ENCODE measurements around the gene ATP6AP1. TPM values are rescaled to one million over a fixed set of nuclear protein-coding genes. Genes with fewer than 3 reads are reported as not detected.
A peak's percentile ranks its signal among the peaks of the same experiment; 100 is the strongest.

The ATP6AP1 gene
- polyA plus RNA-seq, 1 experiment, result 143 TPM

DNA sequence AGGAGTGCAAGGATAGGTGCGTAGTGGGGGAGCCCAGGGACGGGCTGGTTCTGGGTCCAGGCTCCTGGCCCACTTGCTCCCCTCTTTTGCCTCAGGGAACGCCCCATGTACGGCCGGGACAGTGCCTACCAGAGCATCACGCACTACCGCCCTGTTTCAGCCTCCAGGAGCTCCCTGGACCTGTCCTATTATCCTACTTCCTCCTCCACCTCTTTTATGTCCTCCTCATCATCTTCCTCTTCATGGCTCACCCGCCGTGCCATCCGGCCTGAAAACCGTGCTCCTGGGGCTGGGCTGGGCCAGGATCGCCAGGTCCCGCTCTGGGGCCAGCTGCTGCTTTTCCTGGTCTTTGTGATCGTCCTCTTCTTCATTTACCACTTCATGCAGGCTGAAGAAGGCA is 47.7 kb upstream of the ATP6AP1 start:
- H3K27me3 ChIP-seq (ENCODE audit: control insufficient read depth, insufficient read depth, low read length), result no peaks in the 10 kb centered on the region
- H3K36me3 ChIP-seq (ENCODE audit: control insufficient read depth, insufficient read depth, low read length), result peaks cover 6% of the 10 kb centered on the region; the same call in 1 of the 2 replicates
- peak overlapping the region; percentile 69 for H3K4me3 ChIP-seq (ENCODE audit: low read depth, low read length)
- TF ChIP-seq, protein P1, sequence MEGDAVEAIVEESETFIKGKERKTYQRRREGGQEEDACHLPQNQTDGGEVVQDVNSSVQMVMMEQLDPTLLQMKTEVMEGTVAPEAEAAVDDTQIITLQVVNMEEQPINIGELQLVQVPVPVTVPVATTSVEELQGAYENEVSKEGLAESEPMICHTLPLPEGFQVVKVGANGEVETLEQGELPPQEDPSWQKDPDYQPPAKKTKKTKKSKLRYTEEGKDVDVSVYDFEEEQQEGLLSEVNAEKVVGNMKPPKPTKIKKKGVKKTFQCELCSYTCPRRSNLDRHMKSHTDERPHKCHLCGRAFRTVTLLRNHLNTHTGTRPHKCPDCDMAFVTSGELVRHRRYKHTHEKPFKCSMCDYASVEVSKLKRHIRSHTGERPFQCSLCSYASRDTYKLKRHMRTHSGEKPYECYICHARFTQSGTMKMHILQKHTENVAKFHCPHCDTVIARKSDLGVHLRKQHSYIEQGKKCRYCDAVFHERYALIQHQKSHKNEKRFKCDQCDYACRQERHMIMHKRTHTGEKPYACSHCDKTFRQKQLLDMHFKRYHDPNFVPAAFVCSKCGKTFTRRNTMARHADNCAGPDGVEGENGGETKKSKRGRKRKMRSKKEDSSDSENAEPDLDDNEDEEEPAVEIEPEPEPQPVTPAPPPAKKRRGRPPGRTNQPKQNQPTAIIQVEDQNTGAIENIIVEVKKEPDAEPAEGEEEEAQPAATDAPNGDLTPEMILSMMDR (IDR thresholded peaks at IDR 0.05; ENCODE audit: insufficient read depth, low read depth, low read length), result no peak
- no peak for DNase-seq (ENCODE audit: low read depth)
- POLR2A ChIA-PET, result no interaction called here
- CTCF ChIA-PET, result no interaction called here

DNA sequence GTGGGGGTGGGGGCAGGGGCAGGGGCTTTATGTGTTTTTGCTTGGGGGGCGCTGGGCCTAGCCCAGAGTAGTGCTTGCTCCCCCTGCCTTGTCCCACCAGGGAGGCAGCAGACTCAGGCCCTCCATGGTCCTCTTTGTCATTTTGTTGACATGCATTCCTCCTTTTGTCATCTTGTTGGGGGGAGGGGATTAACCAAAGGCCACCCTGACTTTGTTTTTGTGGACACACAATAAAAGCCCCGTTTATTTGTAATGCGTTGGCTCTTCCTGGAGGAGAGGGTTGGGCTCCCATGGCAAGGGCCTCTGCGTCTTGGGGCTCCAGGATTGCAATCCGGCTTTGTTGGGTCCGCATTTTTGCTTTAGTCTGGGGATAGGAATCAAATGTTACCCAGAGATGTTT is 47.2 kb upstream of the ATP6AP1 start:
- H3K27me3 ChIP-seq (ENCODE audit: control insufficient read depth, insufficient read depth, low read length), result no peaks in the 10 kb centered on the region
- ChIA-PET CTCF (interaction anchor here (3.8 kb wide), 1 partner anchor 8 kb away, joined by 17 read pairs; no protein-coding TSS in a partner anchor), POLR2A (no interaction called here)
- H3K4me3 ChIP-seq (ENCODE audit: low read depth, low read length), result no peak overlapping the region
- no peak for DNase-seq (ENCODE audit: low read depth)
- TF ChIP-seq, protein P1 (IDR thresholded peaks at IDR 0.05; ENCODE audit: insufficient read depth, low read depth, low read length), result no peak
- H3K36me3 ChIP-seq (ENCODE audit: control insufficient read depth, insufficient read depth, low read length), result peaks cover 6% of the 10 kb centered on the region; the same call in 1 of the 2 replicates

DNA sequence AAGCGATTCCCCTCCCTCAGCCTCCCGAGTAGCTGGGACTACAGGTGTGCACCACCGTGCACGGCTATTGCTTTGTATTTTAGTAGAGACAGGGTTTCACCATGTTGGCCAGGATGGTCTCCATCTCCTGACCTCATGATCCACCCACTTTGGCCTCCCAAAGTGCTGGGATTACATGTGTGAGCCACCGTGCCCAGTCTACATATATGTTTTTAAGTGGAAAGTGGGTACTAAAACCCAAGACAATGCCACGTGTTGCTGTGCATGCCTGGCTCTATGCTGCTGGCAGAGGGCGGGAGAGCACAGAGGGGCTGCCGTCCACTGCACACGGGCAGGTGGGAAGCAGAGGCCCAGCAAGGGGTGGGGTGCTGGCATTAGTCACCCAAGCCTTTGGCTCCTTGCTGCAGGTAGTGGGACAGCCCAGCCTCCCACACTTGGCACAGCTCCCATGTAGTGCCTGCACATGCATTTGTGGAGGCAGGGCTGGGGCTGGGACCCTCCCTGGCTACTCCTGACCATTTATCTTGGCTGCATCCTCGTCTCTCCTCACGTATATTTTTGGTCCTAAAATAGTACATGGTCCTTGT is 45.9 kb upstream of the ATP6AP1 start:
- DNase-seq (ENCODE audit: low read depth), result no peak
- no peaks in the 10 kb centered on the region for H3K27me3 ChIP-seq (ENCODE audit: control insufficient read depth, insufficient read depth, low read length)
- H3K36me3 ChIP-seq (ENCODE audit: control insufficient read depth, insufficient read depth, low read length), result peaks cover 6% of the 10 kb centered on the region; the same call in 1 of the 2 replicates
- no peak overlapping the region for H3K4me3 ChIP-seq (ENCODE audit: low read depth, low read length)
- CTCF ChIA-PET, result interaction anchor here (1.5 to 3.8 kb wide), 2 partner anchors 9 to 144 kb away, joined by 3 to 17 read pairs; no protein-coding TSS in a partner anchor
- TF ChIP-seq, protein P1 (IDR thresholded peaks at IDR 0.05; ENCODE audit: insufficient read depth, low read depth, low read length), result no peak
- POLR2A ChIA-PET, result interaction anchor here (0.8 kb wide), 1 partner anchor 12 kb away, joined by 9 read pairs; no protein-coding TSS in a partner anchor

DNA sequence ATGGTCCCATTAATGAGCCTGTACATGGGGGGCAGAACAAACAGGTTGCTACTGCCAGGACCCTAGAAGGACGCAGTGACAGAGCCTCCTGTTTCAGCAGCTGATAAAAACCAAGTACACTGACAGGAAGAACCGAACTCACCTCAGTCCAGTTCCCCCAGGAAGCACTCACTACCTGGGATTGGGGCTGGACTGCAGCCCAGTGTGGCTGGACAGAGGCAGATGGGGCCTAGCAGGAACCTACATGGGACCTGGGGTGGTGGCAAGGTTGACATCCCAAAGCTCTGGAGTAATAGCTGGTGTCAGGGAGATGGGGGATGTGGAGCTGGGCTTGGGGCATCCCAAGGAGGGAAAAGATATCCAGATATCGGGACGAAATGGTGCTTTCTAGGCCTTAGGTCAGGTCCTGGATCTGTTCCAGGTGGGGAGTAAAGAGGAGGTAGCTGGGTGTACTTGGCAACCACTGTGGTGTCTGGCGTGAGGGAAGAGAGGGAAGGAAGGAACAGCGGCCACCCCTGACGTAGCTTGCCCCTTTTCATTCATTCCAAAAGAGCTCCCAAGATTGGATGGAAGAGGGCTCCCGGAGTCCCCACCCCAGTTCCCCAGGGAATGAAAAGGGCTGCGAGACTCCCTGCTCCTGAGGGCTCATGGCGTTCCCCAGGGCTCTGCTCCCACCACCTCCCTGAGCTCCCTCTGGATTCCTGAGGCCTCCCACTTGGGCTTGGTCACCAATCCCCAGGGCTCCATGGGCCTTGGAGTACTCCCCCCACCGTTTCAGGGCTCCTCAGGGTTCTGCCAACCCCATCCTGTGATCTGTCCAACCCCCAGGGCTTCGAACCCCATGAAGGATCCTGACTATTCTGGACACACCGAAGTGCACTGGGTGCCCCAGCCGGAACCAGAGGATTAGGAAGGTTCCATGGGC is 44.9 kb upstream of the ATP6AP1 start:
- CTCF ChIA-PET, result interaction anchor here (0.6 to 3.8 kb wide), 5 partner anchors 10 to 156 kb away, joined by 3 to 17 read pairs (median 5); no protein-coding TSS in a partner anchor
- no peak for DNase-seq (ENCODE audit: low read depth)
- TF ChIP-seq, protein P1 (IDR thresholded peaks at IDR 0.05; ENCODE audit: insufficient read depth, low read depth, low read length), result no peak
- no peak overlapping the region for H3K4me3 ChIP-seq (ENCODE audit: low read depth, low read length)
- no peaks in the 10 kb centered on the region for H3K27me3 ChIP-seq (ENCODE audit: control insufficient read depth, insufficient read depth, low read length)
- peaks cover 6% of the 10 kb centered on the region; the same call in 1 of the 2 replicates for H3K36me3 ChIP-seq (ENCODE audit: control insufficient read depth, insufficient read depth, low read length)
- POLR2A ChIA-PET, result interaction anchor here (0.8 kb wide), 1 partner anchor 13 kb away, joined by 9 read pairs; no protein-coding TSS in a partner anchor
